B cell (primary cell): ENCODE measurements around the gene ZIC4.

Experiments used
- EZH2 ChIP-seq: IDR thresholded peaks from 2 replicates; pipeline ENCODE4 v1.6.1; 2012; ENCODE audit warnings: borderline replicate concordance, low read depth, mild to moderate bottlenecking, moderate library complexity, low read length; ENCODE audit not compliant: insufficient read depth, poor library complexity, severe bottlenecking
- TF ChIP-seq, protein P1 (sequence below): fragments of 200-600 bp; IDR thresholded peaks from one replicate; pipeline ENCODE4 v1.8.0; 2022; ENCODE audit warnings: antibody characterized with exemption, mild to moderate bottlenecking

DNA sequence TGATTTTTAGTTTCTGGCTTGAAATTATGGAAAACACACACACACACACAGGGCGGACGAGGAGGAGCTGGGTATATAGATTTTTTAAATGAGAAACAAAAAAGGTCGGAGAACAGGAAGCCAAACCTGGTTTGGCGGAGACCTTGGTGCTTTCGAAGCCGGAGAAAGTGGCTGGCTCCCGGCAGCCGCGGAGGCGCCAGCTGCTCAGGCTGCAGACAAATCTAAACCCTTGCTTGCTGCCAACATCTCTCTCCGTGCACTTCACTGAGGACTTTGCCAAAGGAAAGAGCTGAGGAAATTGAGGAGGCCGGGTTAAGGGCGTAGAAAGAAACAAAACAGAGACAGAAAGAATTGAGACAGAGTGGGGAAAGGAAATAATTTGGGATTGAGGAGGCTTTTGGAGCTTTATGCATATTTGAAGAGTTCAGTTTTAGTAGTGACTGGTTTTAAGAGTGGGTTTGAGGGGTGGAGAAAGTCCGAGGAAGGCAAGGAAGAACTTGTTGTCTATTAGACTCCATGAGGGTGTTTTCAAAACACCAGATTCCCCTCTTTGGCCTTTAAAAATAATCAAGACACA, 5.0 kb upstream of the ZIC4 start:
- TF ChIP-seq, protein P1, sequence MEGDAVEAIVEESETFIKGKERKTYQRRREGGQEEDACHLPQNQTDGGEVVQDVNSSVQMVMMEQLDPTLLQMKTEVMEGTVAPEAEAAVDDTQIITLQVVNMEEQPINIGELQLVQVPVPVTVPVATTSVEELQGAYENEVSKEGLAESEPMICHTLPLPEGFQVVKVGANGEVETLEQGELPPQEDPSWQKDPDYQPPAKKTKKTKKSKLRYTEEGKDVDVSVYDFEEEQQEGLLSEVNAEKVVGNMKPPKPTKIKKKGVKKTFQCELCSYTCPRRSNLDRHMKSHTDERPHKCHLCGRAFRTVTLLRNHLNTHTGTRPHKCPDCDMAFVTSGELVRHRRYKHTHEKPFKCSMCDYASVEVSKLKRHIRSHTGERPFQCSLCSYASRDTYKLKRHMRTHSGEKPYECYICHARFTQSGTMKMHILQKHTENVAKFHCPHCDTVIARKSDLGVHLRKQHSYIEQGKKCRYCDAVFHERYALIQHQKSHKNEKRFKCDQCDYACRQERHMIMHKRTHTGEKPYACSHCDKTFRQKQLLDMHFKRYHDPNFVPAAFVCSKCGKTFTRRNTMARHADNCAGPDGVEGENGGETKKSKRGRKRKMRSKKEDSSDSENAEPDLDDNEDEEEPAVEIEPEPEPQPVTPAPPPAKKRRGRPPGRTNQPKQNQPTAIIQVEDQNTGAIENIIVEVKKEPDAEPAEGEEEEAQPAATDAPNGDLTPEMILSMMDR, result no peak
- TF ChIP-seq EZH2, result no peak
